Panc1 (cell line): ENCODE data around the gene NTM.

Experiments used
- CTCF ChIP-seq: fragments of 450-650 bp; IDR thresholded peaks from 2 replicates; pipeline ENCODE4 v1.5.1; 2017; ENCODE audit warnings: mild to moderate bottlenecking
- POLR2AphosphoS5 ChIP-seq: IDR thresholded peaks from 2 replicates; pipeline ENCODE4 v1.6.1; 2012; ENCODE audit warnings: mild to moderate bottlenecking, low read depth, low read length, moderate library complexity
- REST ChIP-seq, 2 experiments: IDR thresholded peaks; 2 replicates each; pipeline ENCODE4 v1.6.1; 2011 to 2012; ENCODE audit warnings: low read depth in 2 of 2, control low read depth in 1 of 2, low read length in 1 of 2, mild to moderate bottlenecking in 1 of 2, moderate library complexity in 1 of 2; ENCODE audit not compliant: insufficient read depth in 1 of 2
- SIN3A ChIP-seq: IDR thresholded peaks from 2 replicates; pipeline ENCODE4 v1.6.1; 2012; ENCODE audit warnings: low read depth, mild to moderate bottlenecking, low read length, moderate library complexity, borderline replicate concordance; ENCODE audit not compliant: insufficient read depth
- TCF7L2 ChIP-seq: IDR thresholded peaks from 2 replicates; pipeline ENCODE4 v1.6.1; 2011; ENCODE audit warnings: mild to moderate bottlenecking, low read depth, low read length, inconsistent platforms

GRCh38 chr11:131998020-131998419 is 627.6 kb downstream of the NTM start:
- no peak for TF ChIP-seq CTCF
- no peak for TF ChIP-seq POLR2AphosphoS5
- no peak for TF ChIP-seq TCF7L2
- TF ChIP-seq REST (IDR thresholded peaks at IDR 0.05; ENCODE audit: insufficient read depth in 1 of 2, low read depth in 2 of 2, low read length in 1 of 2), result no peak
- no peak for TF ChIP-seq SIN3A
